ENCODE results near the gene FOXP1. TPM values are rescaled to one million over a fixed set of nuclear protein-coding genes. Genes with fewer than 3 reads are reported as not detected.
A peak's percentile ranks its signal among the peaks of the same experiment; 100 is the strongest.

FOXP1 gene
- total RNA-seq, 2 experiments from 2014 or later: 120 to 122 TPM

- no peak overlapping the region for H3K27ac Mint-ChIP-seq
- ChIA-PET CTCF (no interaction called here), POLR2A (interaction anchor here (0.7 kb wide), 1 partner anchor 9 kb away, joined by 3 read pairs; no protein-coding TSS in a partner anchor)
- no peak for ATAC-seq
- H3K9me3 Mint-ChIP-seq (ENCODE audit: insufficient read depth): no peaks in the 10 kb centered on the region
- peaks cover 4% of the 10 kb centered on the region for H3K36me3 Mint-ChIP-seq (ENCODE audit: low read depth)
- H3K27me3 Mint-ChIP-seq (ENCODE audit: low read depth): no peaks in the 10 kb centered on the region
- H3K4me1 Mint-ChIP-seq (ENCODE audit: low read depth): peaks cover 20% of the 10 kb centered on the region
- no peak overlapping the region for H3K4me3 Mint-ChIP-seq
- no peak for DNase-seq
Observed at GRCh38 chr3:71203727-71204488, 379.6 kb downstream of the FOXP1 start.

GRCh38 chr3:71202848-71203533 is 380.5 kb downstream of the FOXP1 start:
- peaks cover 11% of the 10 kb centered on the region for H3K4me1 Mint-ChIP-seq (ENCODE audit: low read depth)
- no peaks in the 10 kb centered on the region for H3K9me3 Mint-ChIP-seq (ENCODE audit: insufficient read depth)
- no peaks in the 10 kb centered on the region for H3K27me3 Mint-ChIP-seq (ENCODE audit: low read depth)
- H3K27ac Mint-ChIP-seq: no peak overlapping the region
- ATAC-seq (no peak), DNase-seq (no peak)
- peaks cover 4% of the 10 kb centered on the region for H3K36me3 Mint-ChIP-seq (ENCODE audit: low read depth)
- ChIA-PET POLR2A (interaction anchor here (0.7 to 0.9 kb wide), 2 partner anchors 10 to 23 kb away, joined by 3 read pairs; no protein-coding TSS in a partner anchor), CTCF (interaction anchor here (0.7 to 1.5 kb wide), 3 partner anchors 10 to 296 kb away, joined by 3 to 4 read pairs (median 3); no protein-coding TSS in a partner anchor)
- H3K4me3 Mint-ChIP-seq: no peak overlapping the region

- peaks cover 9% of the 10 kb centered on the region for H3K4me1 Mint-ChIP-seq (ENCODE audit: low read depth)
- POLR2A ChIA-PET: interaction anchor here (0.9 kb wide), 1 partner anchor 24 kb away, joined by 3 read pairs; no protein-coding TSS in a partner anchor
Observed at GRCh38 chr3:71201939-71202338, 381.6 kb downstream of the FOXP1 start.

DNA sequence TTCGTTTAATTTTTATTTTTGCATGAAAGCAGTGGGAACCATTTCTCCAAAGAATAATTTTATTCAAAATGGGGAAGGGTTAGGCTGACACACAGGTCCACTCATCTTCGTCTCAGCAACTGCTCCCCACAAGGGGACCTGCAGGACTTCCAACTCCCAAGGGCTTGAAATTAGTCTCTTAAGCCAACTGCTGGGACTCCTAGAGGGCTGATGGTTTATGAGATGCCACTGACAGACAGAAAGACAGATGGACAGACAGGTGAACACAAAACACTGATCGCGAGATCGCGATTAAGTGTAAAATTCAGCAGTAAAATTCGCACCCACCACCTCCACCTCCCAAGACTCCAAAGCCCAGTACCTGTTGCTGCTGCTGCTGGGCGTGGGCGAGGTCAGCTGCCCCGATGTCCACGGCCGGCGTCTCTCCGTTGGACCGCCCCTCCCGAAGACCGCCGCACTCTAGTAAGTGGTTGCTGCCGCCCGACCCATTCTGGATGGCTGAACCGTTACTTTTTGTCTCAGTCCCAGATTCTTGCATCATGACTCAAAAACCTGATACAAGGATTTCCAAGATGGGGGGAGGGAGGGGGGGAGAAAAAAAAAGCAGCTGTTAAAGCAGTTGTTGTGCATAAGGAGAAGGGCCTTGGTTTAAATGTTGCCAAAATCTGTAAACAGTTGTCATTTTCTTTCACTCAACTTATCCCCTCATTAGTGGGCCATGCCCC is 385.5 kb downstream of the FOXP1 start:
- H3K27ac Mint-ChIP-seq: no peak overlapping the region
- peaks cover 16% of the 10 kb centered on the region for H3K36me3 Mint-ChIP-seq (ENCODE audit: low read depth)
- POLR2A ChIA-PET: no interaction called here
- no peaks in the 10 kb centered on the region for H3K27me3 Mint-ChIP-seq (ENCODE audit: low read depth)
- DNase-seq: no peak
- no peaks in the 10 kb centered on the region for H3K9me3 Mint-ChIP-seq (ENCODE audit: insufficient read depth)
- H3K4me1 Mint-ChIP-seq (ENCODE audit: low read depth): peaks cover 21% of the 10 kb centered on the region
- no peak overlapping the region for H3K4me3 Mint-ChIP-seq
- CTCF ChIA-PET: interaction anchor here (1.2 kb wide), 1 partner anchor 22 kb away, joined by 3 read pairs; no protein-coding TSS in a partner anchor
- no peak for ATAC-seq

More at GRCh38 chr3:71201939-71202338, 381.6 kb downstream of the FOXP1 start:
- Mint-ChIP-seq H3K36me3 (ENCODE audit: low read depth) (peaks cover 5% of the 10 kb centered on the region), H3K27me3 (ENCODE audit: low read depth) (no peaks in the 10 kb centered on the region), H3K27ac (no peak overlapping the region), H3K4me3 (no peak overlapping the region), H3K9me3 (ENCODE audit: insufficient read depth) (no peaks in the 10 kb centered on the region)
- ATAC-seq: no peak
- no peak for DNase-seq
- CTCF ChIA-PET: interaction anchor here (0.9 to 1.5 kb wide), 2 partner anchors 11 to 18 kb away, joined by 3 to 4 read pairs; no protein-coding TSS in a partner anchor

DNA sequence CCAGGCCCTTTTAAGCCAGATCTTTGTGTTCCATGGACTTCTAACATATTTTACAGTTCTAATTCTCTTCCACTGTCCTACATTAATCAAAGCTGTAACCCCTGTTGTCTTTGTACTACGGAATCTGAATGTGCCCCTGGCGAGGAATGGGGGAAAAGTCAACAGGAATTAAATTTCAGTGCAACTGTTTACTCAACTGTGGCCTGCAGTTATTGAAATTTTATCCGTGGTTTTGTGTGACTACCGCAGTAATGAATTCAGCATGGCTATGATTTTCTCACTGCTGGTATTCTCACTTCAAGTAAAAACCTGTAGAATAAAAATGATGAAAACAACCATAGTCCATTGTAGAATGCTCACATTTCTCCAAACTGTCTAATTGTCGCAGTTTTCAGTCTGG is 388.0 kb downstream of the FOXP1 start:
- ATAC-seq (no peak), DNase-seq (no peak)
- H3K4me3 Mint-ChIP-seq: no peak overlapping the region
- H3K27me3 Mint-ChIP-seq (ENCODE audit: low read depth): no peaks in the 10 kb centered on the region
- ChIA-PET POLR2A (no interaction called here), CTCF (no interaction called here)
- H3K27ac Mint-ChIP-seq: no peak overlapping the region
- peaks cover 25% of the 10 kb centered on the region for H3K4me1 Mint-ChIP-seq (ENCODE audit: low read depth)
- H3K36me3 Mint-ChIP-seq (ENCODE audit: low read depth): peaks cover 17% of the 10 kb centered on the region
- H3K9me3 Mint-ChIP-seq (ENCODE audit: insufficient read depth): no peaks in the 10 kb centered on the region

DNA sequence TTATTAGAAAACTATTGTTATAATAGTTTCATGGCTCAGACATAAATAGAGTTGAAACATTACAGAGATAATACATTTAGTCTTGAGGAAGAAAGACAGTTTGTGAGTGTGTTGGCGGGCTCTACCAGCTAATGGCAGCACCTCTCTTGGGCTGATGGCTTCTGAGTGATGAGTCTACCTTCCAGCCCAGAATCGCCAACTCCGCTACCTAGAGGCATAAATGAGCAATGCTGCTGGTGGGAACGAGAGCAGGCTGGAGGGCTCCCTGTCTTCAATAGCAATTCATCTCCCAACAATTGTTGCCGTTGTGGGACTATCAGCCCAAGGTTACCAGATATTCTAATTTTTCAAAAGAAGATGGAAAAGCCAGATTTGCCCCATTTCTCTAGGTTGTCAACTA is 388.7 kb downstream of the FOXP1 start:
- Mint-ChIP-seq H3K4me3 (no peak overlapping the region), H3K27me3 (ENCODE audit: low read depth) (no peaks in the 10 kb centered on the region), H3K36me3 (ENCODE audit: low read depth) (peaks cover 19% of the 10 kb centered on the region), H3K9me3 (ENCODE audit: insufficient read depth) (no peaks in the 10 kb centered on the region), H3K27ac (no peak overlapping the region), H3K4me1 (ENCODE audit: low read depth) (peaks cover 27% of the 10 kb centered on the region)
- POLR2A ChIA-PET: no interaction called here
- ATAC-seq (no peak), DNase-seq (no peak)
- CTCF ChIA-PET: no interaction called here

- no peaks in the 10 kb centered on the region for H3K9me3 Mint-ChIP-seq (ENCODE audit: insufficient read depth)
- no peaks in the 10 kb centered on the region for H3K27me3 Mint-ChIP-seq (ENCODE audit: low read depth)
- ATAC-seq (no peak), DNase-seq (no peak)
- no peak overlapping the region for H3K4me3 Mint-ChIP-seq
- H3K27ac Mint-ChIP-seq: no peak overlapping the region
- ChIA-PET POLR2A (no interaction called here), CTCF (no interaction called here)
- peaks cover 31% of the 10 kb centered on the region for H3K4me1 Mint-ChIP-seq (ENCODE audit: low read depth)
- H3K36me3 Mint-ChIP-seq (ENCODE audit: low read depth): peaks cover 23% of the 10 kb centered on the region
Observed at GRCh38 chr3:71191031-71191482, 392.5 kb downstream of the FOXP1 start.

- DNase-seq (no peak), ATAC-seq (no peak)
- CTCF ChIA-PET: interaction anchor here (1.3 kb wide), 1 partner anchor 396 kb away, joined by 3 read pairs; no protein-coding TSS in a partner anchor
- Mint-ChIP-seq H3K27me3 (ENCODE audit: low read depth) (no peaks in the 10 kb centered on the region), H3K4me1 (ENCODE audit: low read depth) (peaks cover 41% of the 10 kb centered on the region), H3K4me3 (no peak overlapping the region), H3K9me3 (ENCODE audit: insufficient read depth) (no peaks in the 10 kb centered on the region), H3K27ac (no peak overlapping the region), H3K36me3 (ENCODE audit: low read depth) (peaks cover 25% of the 10 kb centered on the region)
- POLR2A ChIA-PET: no interaction called here
Observed at GRCh38 chr3:71189480-71189879, 394.0 kb downstream of the FOXP1 start.

DNA sequence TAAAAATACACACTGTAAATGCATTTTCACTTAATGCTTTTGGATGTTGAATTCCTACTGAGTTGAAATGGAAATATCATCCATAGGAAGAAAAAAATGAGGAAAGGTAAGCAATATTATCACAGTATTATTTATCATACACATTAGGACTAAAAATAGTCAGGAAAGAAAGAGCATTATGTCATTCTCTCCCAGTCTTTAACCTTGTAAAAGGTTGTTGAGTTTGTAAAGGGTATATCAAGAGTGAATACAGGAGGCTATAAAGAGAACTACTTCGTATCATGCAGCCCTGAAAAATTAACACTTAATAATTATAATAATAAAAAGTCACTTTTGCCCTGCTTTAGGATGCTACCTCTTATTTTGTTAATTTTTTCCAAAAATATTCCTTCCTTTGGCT is 395.8 kb downstream of the FOXP1 start:
- peaks cover 31% of the 10 kb centered on the region for H3K4me1 Mint-ChIP-seq (ENCODE audit: low read depth)
- H3K27me3 Mint-ChIP-seq (ENCODE audit: low read depth): no peaks in the 10 kb centered on the region
- ATAC-seq: no peak
- ChIA-PET CTCF (no interaction called here), POLR2A (no interaction called here)
- H3K36me3 Mint-ChIP-seq (ENCODE audit: low read depth): peaks cover 27% of the 10 kb centered on the region
- no peak overlapping the region for H3K27ac Mint-ChIP-seq
- H3K9me3 Mint-ChIP-seq (ENCODE audit: insufficient read depth): no peaks in the 10 kb centered on the region
- DNase-seq: no peak
- H3K4me3 Mint-ChIP-seq: no peak overlapping the region

DNA sequence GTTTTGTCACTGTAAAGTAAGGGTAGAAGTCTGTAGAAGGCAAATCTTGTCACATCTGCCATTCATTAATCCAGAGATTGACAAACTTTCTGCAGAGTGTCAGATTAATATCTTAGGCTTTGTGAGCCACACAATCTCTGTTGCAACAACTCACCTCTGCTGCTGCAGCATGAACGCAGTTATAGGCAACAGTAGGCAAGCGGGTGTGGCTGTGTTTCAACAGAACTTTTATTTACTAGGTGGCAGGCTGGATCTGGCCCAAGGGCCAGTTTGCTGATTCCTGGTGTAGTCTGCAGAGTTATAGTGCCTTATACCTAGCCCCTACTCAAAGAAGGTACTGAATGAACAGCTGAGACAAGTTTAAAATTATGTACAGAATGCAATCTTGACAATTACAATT is 396.7 kb downstream of the FOXP1 start:
- Mint-ChIP-seq H3K4me1 (ENCODE audit: low read depth) (peaks cover 29% of the 10 kb centered on the region), H3K27ac (no peak overlapping the region), H3K4me3 (no peak overlapping the region), H3K36me3 (ENCODE audit: low read depth) (peaks cover 25% of the 10 kb centered on the region), H3K27me3 (ENCODE audit: low read depth) (no peaks in the 10 kb centered on the region), H3K9me3 (ENCODE audit: insufficient read depth) (no peaks in the 10 kb centered on the region)
- CTCF ChIA-PET: no interaction called here
- ATAC-seq (no peak), DNase-seq (no peak)
- POLR2A ChIA-PET: no interaction called here

DNA sequence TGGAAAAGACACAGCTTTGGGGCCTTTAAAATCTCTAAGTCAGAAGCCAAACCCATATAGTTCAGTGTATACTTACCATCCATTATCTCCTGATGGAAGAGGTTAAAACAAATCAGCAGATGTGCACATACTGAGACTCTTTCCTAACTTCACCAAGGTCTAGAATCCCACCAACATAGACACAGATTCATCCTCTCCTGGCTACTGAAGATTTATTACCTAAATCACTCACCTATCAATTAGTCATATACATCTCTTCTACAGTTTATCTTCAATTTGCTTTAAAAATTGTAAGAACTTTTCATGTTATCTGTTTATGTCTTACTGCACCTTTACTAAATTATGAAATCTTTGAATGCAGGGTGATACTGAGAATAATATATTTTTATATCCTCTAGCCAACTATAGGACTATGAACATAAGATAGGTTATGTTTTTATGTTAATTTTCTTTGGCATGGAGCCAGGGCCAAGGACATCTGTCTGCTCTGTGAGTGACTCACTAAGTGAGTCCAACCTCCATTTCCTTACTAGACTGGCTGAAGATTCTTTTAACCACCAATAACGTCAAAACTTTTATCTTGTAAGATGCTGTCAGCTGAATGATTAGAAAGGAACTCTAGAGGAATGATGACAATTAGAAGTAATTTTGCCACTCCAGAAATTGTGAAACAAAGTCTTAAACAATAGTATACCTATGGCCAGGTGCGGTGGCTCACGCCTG is 397.6 kb downstream of the FOXP1 start:
- H3K27me3 Mint-ChIP-seq (ENCODE audit: low read depth): no peaks in the 10 kb centered on the region
- POLR2A ChIA-PET: no interaction called here
- DNase-seq (peak; percentile 28), ATAC-seq (peak; percentile 73)
- peaks cover 24% of the 10 kb centered on the region for H3K4me1 Mint-ChIP-seq (ENCODE audit: low read depth)
- H3K27ac Mint-ChIP-seq: no peak overlapping the region
- H3K36me3 Mint-ChIP-seq (ENCODE audit: low read depth): peaks cover 25% of the 10 kb centered on the region
- H3K4me3 Mint-ChIP-seq: no peak overlapping the region
- CTCF ChIA-PET: no interaction called here
- no peaks in the 10 kb centered on the region for H3K9me3 Mint-ChIP-seq (ENCODE audit: insufficient read depth)
